Activated CD4-positive, CD25-positive, alpha-beta regulatory T cell treated with anti-CD3 and anti-CD28 coated beads, Interleukin-2, amount 50 U/mL, for 16 hours (primary cell): ENCODE results near the gene JAK1.

Experiments
- DNase-seq: peaks from one replicate; pipeline ENCODE4 v3.0.0-alpha.2; 2020; ENCODE audit warnings: low read depth, low spot score

Gene JAK1

GRCh38 chr1:64866689-64867088 lies 99.7 kb downstream of the JAK1 start:
- DNase-seq: no peak

DNA sequence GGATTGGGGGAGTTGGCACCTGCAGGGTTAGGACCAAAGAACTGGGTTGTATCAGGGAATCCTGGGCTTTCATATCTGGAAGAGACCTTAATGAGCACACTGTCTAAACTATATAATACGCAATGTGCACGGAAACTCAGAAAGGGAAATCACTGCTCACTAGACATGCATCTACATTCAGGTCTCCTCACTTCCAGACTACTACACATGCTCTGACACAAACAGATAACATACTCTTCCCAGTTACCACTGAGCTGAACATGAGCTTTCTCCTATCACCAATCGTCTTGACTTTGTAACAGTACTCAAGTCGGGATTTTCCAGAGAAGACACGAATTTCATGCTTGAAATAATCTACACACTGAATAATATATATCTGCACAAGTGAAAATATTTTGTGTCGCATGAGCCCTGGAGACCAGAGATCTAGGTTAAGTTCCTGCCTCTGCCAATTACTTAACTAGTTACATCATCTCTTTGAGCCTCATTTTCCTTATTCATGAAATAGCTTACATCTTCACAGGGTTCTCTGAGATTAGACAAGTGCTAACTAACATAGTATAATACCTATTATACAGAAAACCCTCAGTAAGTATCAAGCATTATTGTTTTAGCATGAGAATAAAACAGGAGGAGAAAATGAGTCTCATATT lies 101.1 kb downstream of the JAK1 start:
- DNase-seq: no peak

GRCh38 chr1:64864018-64864940 lies 102.1 kb downstream of the JAK1 start:
- no peak for DNase-seq

- DNase-seq: no peak
These were observed 104.7 kb downstream of the JAK1 start for GRCh38 chr1:64861611-64862010.

DNA sequence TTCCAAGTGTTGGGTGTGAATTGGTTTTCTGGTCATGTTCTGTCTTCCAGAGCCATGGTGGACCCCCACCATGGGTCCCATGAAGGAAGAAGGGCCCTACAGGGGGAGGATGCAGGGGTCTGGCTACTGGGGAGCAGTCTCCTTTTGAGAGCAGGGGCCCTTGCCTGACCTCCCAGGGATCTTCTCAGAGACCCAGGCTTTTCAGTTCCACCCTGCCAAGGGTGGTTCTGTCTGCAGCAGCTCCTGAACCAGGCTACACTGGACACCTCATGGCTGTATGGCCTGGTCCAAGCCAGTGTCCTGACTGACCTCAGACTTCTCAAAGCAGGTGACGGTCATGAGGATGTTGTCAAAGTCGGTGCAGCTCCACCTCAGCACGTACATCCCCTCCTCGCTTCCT lies 109.0 kb downstream of the JAK1 start:
- no peak for DNase-seq

DNA sequence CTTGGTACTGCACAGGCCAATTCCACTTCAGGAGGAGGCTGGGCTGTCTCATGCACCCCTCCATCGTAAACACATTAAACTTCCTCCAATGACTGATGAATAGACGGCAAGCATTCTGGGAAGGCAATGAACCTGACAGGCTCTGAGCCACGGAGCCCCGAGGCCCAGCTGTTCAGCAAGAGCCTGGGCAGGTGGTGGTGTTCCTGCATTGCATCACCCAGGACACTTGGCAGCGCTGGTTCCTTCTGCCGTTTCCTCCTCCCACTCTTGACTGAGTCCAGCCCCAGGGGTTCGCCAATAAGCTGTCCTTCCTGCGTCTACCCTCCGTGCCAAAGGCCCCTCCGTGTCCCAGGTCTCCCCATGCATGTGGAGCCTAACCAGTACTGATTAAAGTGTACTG lies 109.8 kb downstream of the JAK1 start:
- DNase-seq: no peak

GRCh38 chr1:64855557-64855956 lies 110.8 kb downstream of the JAK1 start:
- DNase-seq: no peak

- DNase-seq: no peak
These were observed 111.7 kb downstream of the JAK1 start for GRCh38 chr1:64854674-64855073.

GRCh38 chr1:64851664-64852063 lies 114.7 kb downstream of the JAK1 start:
- no peak for DNase-seq

DNA sequence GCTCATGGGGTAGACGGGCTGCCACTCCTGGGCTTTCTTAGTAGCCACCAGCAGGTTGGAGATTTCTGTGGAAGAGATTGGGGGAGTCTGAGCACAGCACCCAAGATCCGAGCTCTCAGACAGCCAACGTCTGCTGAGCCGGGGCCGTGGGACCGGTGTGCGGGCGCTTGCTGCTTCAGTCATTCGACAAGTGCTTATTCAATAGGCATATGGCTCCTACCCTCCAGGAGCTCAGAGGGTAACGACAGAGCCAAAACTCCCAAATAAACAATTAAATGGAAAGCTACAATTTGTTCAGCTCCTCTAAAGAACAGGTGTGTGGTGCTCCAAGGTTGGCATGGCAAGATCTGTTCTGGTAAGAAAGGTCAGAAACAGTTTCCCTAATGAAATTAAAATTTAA lies 115.5 kb downstream of the JAK1 start:
- DNase-seq: no peak

DNA sequence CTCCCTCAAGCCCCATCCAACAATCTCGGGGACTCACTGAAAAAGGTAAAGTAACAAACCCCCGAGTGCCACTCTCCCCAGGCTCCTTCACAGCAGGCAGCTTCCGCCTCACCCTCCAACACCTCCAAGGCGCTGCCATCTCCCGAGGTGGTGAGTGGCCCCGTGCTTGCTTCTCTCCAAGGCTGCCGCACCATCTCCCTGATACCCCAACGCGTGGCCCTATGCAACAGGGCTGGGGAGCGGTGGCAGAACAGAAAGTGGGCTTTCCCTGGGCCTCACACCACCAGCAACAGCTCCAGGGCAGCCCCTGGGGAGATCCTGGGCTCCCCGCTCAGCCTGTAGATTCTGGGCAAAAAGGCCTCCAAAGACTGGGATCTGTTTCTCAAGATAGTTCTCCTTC lies 116.4 kb downstream of the JAK1 start:
- no peak for DNase-seq

DNA sequence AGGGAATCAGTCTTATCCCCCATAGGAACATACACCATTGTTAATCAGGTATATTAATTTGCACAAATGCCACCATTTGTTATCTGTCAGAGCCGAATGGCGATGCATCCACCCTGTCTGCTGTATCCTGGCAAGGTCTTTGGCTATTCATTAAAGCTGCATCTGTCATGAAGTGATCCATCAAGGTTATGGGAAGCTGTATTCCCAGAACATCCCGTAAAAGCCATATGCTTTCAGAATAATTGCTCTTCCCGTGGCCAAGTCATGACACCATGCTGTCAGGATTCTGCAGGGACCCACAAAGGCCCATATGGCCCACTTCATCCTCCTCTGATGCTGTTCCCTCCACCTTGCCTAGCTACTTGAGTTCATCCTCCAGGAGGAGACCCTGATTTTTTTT lies 117.5 kb downstream of the JAK1 start:
- no peak for DNase-seq

GRCh38 chr1:64848136-64848535 lies 118.2 kb downstream of the JAK1 start:
- no peak for DNase-seq

GRCh38 chr1:64847666-64848065 lies 118.7 kb downstream of the JAK1 start:
- DNase-seq: no peak

DNA sequence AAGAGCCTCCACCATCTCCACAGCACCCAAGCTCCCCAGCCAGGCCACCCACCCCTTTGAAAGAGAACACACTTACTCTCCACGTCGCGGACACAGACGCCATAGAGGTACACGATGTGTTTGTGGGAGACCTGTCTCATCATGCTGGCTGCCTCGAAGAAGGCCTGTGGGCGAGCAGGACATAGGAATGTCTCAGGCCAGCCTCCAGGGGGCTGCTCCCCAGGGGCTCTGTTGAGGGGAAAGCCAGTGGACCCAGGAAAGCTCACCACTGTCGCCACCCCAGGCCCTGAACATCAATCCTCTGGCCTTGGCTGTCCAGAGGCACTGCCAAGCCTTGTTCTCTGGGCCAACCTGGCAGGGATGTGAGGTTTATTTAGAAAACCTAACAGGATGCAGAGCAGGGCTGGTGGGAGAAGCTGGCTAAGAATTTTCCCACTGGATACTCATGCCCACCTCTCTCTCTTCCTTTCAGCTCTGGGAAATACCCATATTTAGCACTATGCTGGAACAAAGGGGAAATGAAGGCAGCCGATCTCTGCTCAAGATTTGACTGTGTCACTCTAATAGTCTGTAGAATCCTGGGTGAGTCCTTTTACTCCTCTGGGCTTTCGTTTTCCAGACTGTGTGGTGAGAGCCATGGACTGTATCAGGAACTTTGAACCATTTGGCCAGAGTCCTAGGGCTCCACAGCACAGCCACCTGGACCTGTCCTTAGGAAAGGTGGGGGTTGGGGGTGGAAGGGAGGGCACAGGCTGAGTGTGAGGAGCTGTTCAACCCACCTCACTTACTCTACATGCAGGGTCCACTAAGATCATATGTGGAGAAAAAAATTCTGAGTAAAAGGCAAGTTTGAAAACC lies 119.5 kb downstream of the JAK1 start:
- DNase-seq: no peak

DNA sequence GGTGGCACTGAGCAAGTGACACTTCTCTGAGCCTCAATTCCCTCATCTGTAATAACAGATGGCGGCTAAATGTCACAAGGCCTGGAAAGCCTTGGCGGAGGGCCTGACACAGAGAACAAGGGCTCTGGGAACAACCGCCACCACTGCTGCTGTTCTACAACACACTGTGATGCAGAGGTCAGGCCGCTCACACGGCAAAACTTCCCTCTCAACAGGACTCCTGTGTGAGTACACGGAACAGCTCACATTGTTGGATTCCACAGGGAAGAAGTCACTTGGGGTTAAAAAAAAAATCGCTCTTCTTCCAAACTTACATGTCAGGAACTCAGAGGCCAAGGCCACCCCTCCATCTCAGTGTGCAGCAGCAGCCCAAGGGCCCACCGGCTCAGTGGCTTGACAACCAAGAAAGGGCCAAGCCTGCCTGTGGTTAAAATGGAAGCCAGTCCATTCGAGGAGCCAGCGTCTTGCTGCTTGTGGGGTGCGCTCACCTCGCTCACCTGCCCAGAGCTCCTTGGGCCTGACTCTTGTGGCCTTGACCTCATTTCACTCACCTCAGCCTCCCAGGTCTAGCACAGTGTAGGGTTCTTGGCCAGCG lies 120.4 kb downstream of the JAK1 start:
- DNase-seq: no peak

DNA sequence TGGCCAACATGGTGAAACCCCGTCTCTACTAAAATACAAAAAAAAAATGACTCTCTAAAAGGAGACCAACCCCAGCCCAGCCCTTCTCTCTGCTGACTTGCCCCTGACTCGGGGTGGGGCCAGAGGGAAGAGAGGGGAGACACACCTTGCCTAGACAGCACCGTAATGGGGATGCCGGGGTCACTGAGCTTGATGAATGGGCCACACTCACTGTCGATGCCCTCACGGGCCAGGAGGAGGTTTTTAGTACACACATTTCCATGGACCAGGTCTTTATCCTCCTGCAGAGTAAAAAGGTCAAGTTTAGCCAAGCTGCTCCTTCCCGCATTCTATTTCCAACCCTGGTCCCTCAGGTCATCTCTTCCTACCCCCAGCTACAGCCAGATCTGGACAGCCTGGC lies 121.7 kb downstream of the JAK1 start:
- DNase-seq: no peak

GRCh38 chr1:64844175-64844574 lies 122.2 kb downstream of the JAK1 start:
- no peak for DNase-seq

GRCh38 chr1:64843675-64844074 lies 122.7 kb downstream of the JAK1 start:
- DNase-seq: no peak

- DNase-seq: no peak
These were observed 124.1 kb downstream of the JAK1 start for GRCh38 chr1:64842224-64842623.

DNA sequence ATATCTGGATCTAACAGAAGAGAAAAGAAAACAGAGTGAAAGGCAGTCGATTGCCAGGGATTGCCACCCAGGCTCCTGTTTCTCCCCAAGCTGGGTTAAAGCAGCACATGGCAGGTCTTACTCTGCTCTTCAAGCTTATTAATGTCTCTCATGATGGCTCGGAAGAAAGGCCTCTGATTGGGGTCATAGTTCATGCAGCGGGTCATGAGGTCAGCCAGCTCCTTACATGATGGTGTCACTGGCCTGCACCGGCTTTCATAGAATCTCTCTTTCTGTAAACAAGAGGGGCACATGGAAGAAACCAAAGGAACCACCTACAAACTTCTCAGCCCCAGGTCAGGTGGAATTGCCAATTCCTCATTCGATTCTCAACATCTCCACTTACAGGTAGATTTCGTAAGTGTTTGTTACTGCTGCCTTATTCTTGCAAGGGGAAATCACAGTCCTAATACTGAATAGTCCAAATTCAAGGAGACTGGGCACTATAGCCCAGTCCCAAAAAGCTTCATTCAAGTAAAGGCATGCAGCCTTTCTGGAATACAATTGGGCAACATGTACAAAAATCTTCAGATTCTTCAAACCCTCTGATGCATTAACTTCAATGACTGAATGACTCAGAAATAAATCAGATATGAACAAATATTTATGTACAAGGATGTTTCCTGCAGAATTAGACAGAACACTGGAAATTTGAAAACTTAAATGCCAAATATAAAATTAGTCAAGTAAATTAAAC lies 124.9 kb downstream of the JAK1 start:
- DNase-seq: no peak
